Panc1 (cell line): ENCODE results near the gene KDM4D. TPM values are rescaled to one million over a fixed set of nuclear protein-coding genes. Genes with fewer than 3 reads are reported as not detected.

Experiments
- ATAC-seq: fragments of 200-7000 bp; cut with Tn5 transposase; 2 replicates; pipeline ENCODE4 v1.9.1; 2020; ENCODE audit warnings: mild to moderate bottlenecking, moderate library complexity
- BruUV-seq: library from RNA; stranded (reverse); fragments of 400-500 nt; replicated peaks from 2 replicates; lab custom pipeline; 2021; lab: Mats Ljungman, UMichigan
- CTCF ChIA-PET: fragments of 300-600 bp; sonication (Branson Sonifier 250); formaldehyde crosslinking; loops from one replicate; lab custom pipeline; 2022; ENCODE audit warnings: antibody characterized with exemption; lab: Charles Lee
- POLR2A ChIA-PET: fragments of 300-600 bp; sonication (Branson Sonifier 250); formaldehyde crosslinking; loops from one replicate; lab custom pipeline; 2022; ENCODE audit warnings: antibody characterized with exemption; lab: Charles Lee
- DNase-seq: peaks from one replicate; pipeline ENCODE4 v3.0.0-alpha.2; 2010; ENCODE audit warnings: low read depth, low spot score
- H3K27ac ChIP-seq: 2 replicates; pipeline ENCODE4 v1.5.1; 2011; ENCODE audit warnings: mild to moderate bottlenecking, low read length, inconsistent platforms
- H3K27me3 ChIP-seq: fragments of 200-500 bp; sonication (Bioruptor generic); 2 replicates; pipeline ENCODE4 v1.6.0; 2014; ENCODE audit warnings: low read length, inconsistent platforms; ENCODE audit not compliant: control insufficient read depth, insufficient read depth
- H3K36me3 ChIP-seq: fragments of 200-500 bp; sonication (Bioruptor generic); 2 replicates; pipeline ENCODE4 v1.5.1; 2014; ENCODE audit warnings: inconsistent platforms, mild to moderate bottlenecking, low read length, moderate library complexity; ENCODE audit not compliant: control insufficient read depth, insufficient read depth
- H3K4me1 ChIP-seq: 2 replicates; pipeline ENCODE4 v1.5.1; 2011; ENCODE audit warnings: inconsistent platforms, mild to moderate bottlenecking, low read length, moderate library complexity; ENCODE audit not compliant: control insufficient read depth, insufficient read depth
- H3K4me3 ChIP-seq, 2 experiments: 2 replicates each; pipeline ENCODE4 v1.5.1; 2011 to 2012; ENCODE audit warnings: low read depth in 2 of 2, low read length in 2 of 2, mild to moderate bottlenecking in 2 of 2, inconsistent platforms in 1 of 2, moderate library complexity in 1 of 2
- H3K9me3 ChIP-seq: fragments of 200-500 bp; sonication (Bioruptor generic); 2 replicates; pipeline ENCODE4 v1.5.1; 2014; ENCODE audit warnings: low read depth, mild to moderate bottlenecking, inconsistent platforms, low read length, moderate library complexity; ENCODE audit not compliant: control insufficient read depth, insufficient read depth
- CTCF ChIP-seq: fragments of 450-650 bp; IDR thresholded peaks from 2 replicates; pipeline ENCODE4 v1.5.1; 2017; ENCODE audit warnings: mild to moderate bottlenecking
- POLR2AphosphoS5 ChIP-seq: IDR thresholded peaks from 2 replicates; pipeline ENCODE4 v1.6.1; 2012; ENCODE audit warnings: mild to moderate bottlenecking, low read depth, low read length, moderate library complexity
- REST ChIP-seq, 2 experiments: IDR thresholded peaks; 2 replicates each; pipeline ENCODE4 v1.6.1; 2011 to 2012; ENCODE audit warnings: low read depth in 2 of 2, control low read depth in 1 of 2, low read length in 1 of 2, mild to moderate bottlenecking in 1 of 2, moderate library complexity in 1 of 2; ENCODE audit not compliant: insufficient read depth in 1 of 2
- SIN3A ChIP-seq: IDR thresholded peaks from 2 replicates; pipeline ENCODE4 v1.6.1; 2012; ENCODE audit warnings: low read depth, mild to moderate bottlenecking, low read length, moderate library complexity, borderline replicate concordance; ENCODE audit not compliant: insufficient read depth
- TCF7L2 ChIP-seq: IDR thresholded peaks from 2 replicates; pipeline ENCODE4 v1.6.1; 2011; ENCODE audit warnings: mild to moderate bottlenecking, low read depth, low read length, inconsistent platforms
- in situ Hi-C: cut with HindIII; loops from 2 replicates; pipeline ENCODE4 v1.10.0; 2016; ENCODE audit warnings: low sequenced_read_pairs, low pct_unique_long_range_greater_than_20kb
- intact Hi-C: fragments of 100-400 bp; cut with micrococcal nuclease; formaldehyde crosslinking; loops from one replicate; pipeline ENCODE4 v1.10.0; 2022; ENCODE audit not compliant: unreplicated experiment
- total RNA-seq: library from RNA; stranded (reverse); gene quantifications from one replicate; pipeline ENCODE4 v1.2.1, GENCODE V29; 2021; ENCODE audit not compliant: unreplicated experiment

Gene KDM4D
- total RNA-seq, 1 experiment from 2014 or later: 0.87 TPM

- Histone ChIP-seq H3K36me3 (no peaks in the 10 kb centered on the region), H3K9me3 (no peaks in the 10 kb centered on the region), H3K4me1 (no peaks in the 10 kb centered on the region), H3K4me3 (no peak overlapping the region), H3K27ac (no peak overlapping the region), H3K27me3 (peaks cover 2% of the 10 kb centered on the region; the same call in 1 of the 2 replicates)
- in situ Hi-C loops (no loop called here), intact Hi-C loops (no loop called here)
- DNase-seq: no peak
- TF ChIP-seq SIN3A: no peak
- TF ChIP-seq REST (IDR thresholded peaks at IDR 0.05; ENCODE audit: insufficient read depth in 1 of 2, low read depth in 2 of 2, low read length in 1 of 2): no peak
- no peak for TF ChIP-seq CTCF
- TF ChIP-seq TCF7L2: no peak
- no peak for TF ChIP-seq POLR2AphosphoS5
- BruUV-seq: no TSS peak
- ChIA-PET POLR2A (no interaction called here), CTCF (no interaction called here)
- ATAC-seq: no peak
These were observed 48.9 kb upstream of the KDM4D start for GRCh38 chr11:94924612-94925011.

GRCh38 chr11:94925422-94926270 lies 47.9 kb upstream of the KDM4D start:
- intact Hi-C loops (no loop called here), in situ Hi-C loops (no loop called here)
- ChIA-PET CTCF (no interaction called here), POLR2A (no interaction called here)
- H3K27ac ChIP-seq: no peak overlapping the region
- BruUV-seq: no TSS peak
- no peaks in the 10 kb centered on the region for H3K9me3 ChIP-seq
- no peak for ATAC-seq
- H3K4me1 ChIP-seq: no peaks in the 10 kb centered on the region
- H3K4me3 ChIP-seq: no peak overlapping the region
- no peaks in the 10 kb centered on the region for H3K36me3 ChIP-seq
- TF ChIP-seq SIN3A (no peak), CTCF (no peak), TCF7L2 (no peak), REST (IDR thresholded peaks at IDR 0.05; ENCODE audit: insufficient read depth in 1 of 2, low read depth in 2 of 2, low read length in 1 of 2) (no peak), POLR2AphosphoS5 (no peak)
- H3K27me3 ChIP-seq: peaks cover 2% of the 10 kb centered on the region; the same call in 1 of the 2 replicates
- DNase-seq: no peak
